ENCODE data around the gene TMEM8B.

DNA sequence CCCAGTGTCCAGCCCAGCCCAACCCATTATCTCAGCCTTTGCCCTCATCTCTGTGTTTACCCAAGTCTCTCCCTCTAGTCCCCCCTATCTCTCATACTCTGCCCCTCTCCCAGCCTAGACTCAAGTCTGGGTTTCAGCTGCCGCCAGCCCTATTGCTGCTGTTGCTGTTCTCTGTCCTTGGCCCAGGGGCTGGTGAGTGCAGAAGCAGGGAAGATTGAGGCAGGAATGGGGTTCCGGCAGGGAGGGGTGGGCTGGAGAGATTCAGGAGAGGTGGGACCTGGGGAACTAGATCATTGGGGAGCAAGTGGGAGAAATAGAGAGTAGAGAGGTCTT, 702 bp downstream of the TMEM8B start:
- no peak for TF ChIP-seq EZH2 (IDR thresholded peaks at IDR 0.05; ENCODE audit: borderline replicate concordance, low read length)
- TF ChIP-seq, protein P1, sequence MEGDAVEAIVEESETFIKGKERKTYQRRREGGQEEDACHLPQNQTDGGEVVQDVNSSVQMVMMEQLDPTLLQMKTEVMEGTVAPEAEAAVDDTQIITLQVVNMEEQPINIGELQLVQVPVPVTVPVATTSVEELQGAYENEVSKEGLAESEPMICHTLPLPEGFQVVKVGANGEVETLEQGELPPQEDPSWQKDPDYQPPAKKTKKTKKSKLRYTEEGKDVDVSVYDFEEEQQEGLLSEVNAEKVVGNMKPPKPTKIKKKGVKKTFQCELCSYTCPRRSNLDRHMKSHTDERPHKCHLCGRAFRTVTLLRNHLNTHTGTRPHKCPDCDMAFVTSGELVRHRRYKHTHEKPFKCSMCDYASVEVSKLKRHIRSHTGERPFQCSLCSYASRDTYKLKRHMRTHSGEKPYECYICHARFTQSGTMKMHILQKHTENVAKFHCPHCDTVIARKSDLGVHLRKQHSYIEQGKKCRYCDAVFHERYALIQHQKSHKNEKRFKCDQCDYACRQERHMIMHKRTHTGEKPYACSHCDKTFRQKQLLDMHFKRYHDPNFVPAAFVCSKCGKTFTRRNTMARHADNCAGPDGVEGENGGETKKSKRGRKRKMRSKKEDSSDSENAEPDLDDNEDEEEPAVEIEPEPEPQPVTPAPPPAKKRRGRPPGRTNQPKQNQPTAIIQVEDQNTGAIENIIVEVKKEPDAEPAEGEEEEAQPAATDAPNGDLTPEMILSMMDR (conservative IDR thresholded peaks at IDR 0.05 in 1 of 2, IDR thresholded peaks at IDR 0.05 in 1 of 2; ENCODE audit: extremely low read depth in 1 of 2, insufficient read depth in 1 of 2, low read depth in 1 of 2, low read length in 2 of 2), result no peak
